Nephron (organoid): Measurements from ENCODE around the gene SVEP1.

Experiments used
- H3K27ac Mint-ChIP-seq, 3 experiments: 2 replicates each; pipeline ENCODE4 v1.8.0; 2020; ENCODE audit warnings: mixed read lengths in 3 of 3, mild to moderate bottlenecking in 2 of 3, moderate library complexity in 1 of 3
- H3K27me3 Mint-ChIP-seq: 2 replicates; pipeline ENCODE4 v1.8.0; 2021; ENCODE audit warnings: low read depth, mild to moderate bottlenecking, moderate library complexity, mixed read lengths
- H3K36me3 Mint-ChIP-seq: 2 replicates; pipeline ENCODE4 v1.8.0; 2020; ENCODE audit warnings: low read depth, mixed read lengths
- H3K4me1 Mint-ChIP-seq: 2 replicates; pipeline ENCODE4 v1.8.0; 2020; ENCODE audit warnings: mixed read lengths
- H3K4me3 Mint-ChIP-seq, 3 experiments: 2 replicates each; pipeline ENCODE4 v1.8.0; 2020; ENCODE audit warnings: mild to moderate bottlenecking in 3 of 3, mixed read lengths in 3 of 3, moderate library complexity in 2 of 3
- H3K9me3 Mint-ChIP-seq: 2 replicates; pipeline ENCODE4 v1.8.0; 2020; ENCODE audit warnings: mixed read lengths
- TF ChIP-seq, protein P1 (sequence below), 3 experiments: fragments of 200-600 bp; sonication (generic); IDR thresholded peaks; one replicate each; pipeline ENCODE4 v1.5.0; 2021; ENCODE audit warnings: antibody characterized with exemption in 3 of 3; ENCODE audit not compliant: unreplicated experiment in 3 of 3

Gene SVEP1

DNA sequence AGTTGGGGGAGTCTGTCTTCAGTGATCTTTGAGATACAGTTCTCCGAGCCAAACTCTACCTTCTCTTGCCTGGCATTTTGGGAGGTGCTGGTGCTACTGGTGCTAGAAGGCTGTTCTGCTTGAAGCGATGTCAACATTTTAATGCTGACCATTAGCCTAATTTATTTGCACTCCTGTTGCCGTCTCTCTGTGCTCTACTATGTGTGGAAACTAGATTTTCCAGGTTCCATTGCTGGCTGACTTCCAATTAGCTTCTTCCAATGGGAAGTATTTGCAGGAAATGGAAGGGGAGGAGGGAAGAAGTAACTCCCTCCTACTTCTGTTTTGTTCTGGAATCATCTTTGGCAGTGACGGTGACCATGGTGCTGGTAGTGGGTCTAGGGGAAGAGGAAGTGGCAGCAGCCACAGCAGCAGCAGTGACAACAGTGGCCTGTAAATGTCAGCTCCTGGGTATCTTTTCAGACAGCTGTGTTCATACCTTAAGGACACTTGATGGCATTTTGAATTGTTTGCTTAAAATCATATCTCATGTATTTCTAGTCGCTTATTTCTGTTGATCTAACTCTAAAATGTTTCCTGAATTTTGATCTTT, 249.8 kb downstream of the SVEP1 start:
- no peaks in the 10 kb centered on the region for H3K27me3 Mint-ChIP-seq
- no peak overlapping the region for H3K27ac Mint-ChIP-seq
- H3K4me3 Mint-ChIP-seq, result no peak overlapping the region
- peaks cover 3% of the 10 kb centered on the region for H3K9me3 Mint-ChIP-seq
- no peaks in the 10 kb centered on the region for H3K36me3 Mint-ChIP-seq
- TF ChIP-seq, protein P1, sequence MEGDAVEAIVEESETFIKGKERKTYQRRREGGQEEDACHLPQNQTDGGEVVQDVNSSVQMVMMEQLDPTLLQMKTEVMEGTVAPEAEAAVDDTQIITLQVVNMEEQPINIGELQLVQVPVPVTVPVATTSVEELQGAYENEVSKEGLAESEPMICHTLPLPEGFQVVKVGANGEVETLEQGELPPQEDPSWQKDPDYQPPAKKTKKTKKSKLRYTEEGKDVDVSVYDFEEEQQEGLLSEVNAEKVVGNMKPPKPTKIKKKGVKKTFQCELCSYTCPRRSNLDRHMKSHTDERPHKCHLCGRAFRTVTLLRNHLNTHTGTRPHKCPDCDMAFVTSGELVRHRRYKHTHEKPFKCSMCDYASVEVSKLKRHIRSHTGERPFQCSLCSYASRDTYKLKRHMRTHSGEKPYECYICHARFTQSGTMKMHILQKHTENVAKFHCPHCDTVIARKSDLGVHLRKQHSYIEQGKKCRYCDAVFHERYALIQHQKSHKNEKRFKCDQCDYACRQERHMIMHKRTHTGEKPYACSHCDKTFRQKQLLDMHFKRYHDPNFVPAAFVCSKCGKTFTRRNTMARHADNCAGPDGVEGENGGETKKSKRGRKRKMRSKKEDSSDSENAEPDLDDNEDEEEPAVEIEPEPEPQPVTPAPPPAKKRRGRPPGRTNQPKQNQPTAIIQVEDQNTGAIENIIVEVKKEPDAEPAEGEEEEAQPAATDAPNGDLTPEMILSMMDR (IDR thresholded peaks at IDR 0.05; ENCODE audit: unreplicated experiment in 3 of 3), result no peak
- no peaks in the 10 kb centered on the region for H3K4me1 Mint-ChIP-seq

DNA sequence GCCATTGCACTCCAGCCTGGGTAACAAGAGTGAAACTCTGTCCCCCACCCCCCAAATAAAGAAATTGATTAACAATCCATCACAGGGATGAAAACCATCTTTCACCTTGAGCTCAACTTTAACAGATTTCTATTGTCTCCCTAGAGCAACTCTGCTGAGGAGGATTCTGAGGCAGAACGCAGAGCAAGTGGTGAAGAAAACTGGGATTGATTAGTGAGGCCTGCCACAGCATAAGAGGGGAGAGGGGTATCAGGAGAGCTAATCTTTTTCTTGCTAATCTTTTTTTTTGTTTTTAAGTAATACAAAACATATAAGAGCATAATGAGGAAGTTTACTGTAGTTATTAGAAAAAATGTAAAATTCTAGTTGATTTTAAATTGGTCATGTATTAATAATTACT, 250.8 kb downstream of the SVEP1 start:
- TF ChIP-seq, protein P1 (IDR thresholded peaks at IDR 0.05; ENCODE audit: unreplicated experiment in 3 of 3), result no peak
- Mint-ChIP-seq H3K9me3 (peaks cover 3% of the 10 kb centered on the region), H3K4me3 (no peak overlapping the region), H3K27me3 (no peaks in the 10 kb centered on the region), H3K27ac (no peak overlapping the region), H3K36me3 (no peaks in the 10 kb centered on the region), H3K4me1 (no peaks in the 10 kb centered on the region)

DNA sequence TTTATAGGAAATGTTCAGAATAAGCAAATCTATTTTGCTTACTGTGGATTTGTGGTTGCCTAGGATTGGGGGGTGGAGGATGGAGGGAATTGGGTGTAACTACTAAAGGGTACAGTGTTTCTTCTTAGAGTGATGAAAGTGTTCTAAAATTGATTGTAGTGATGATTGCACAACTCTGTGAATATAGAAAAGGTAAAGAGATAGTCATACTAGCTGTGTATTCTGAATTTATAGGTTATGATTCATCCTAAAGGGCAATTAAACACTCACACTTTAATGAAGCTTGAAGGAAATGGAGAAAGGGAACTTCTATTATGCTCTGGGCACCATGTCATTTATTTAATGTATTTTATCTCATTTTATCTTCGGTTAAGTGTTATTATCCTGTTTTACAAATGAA, 251.8 kb downstream of the SVEP1 start:
- no peak overlapping the region for H3K27ac Mint-ChIP-seq
- H3K4me3 Mint-ChIP-seq, result no peak overlapping the region
- peaks cover 3% of the 10 kb centered on the region for H3K9me3 Mint-ChIP-seq
- no peaks in the 10 kb centered on the region for H3K27me3 Mint-ChIP-seq
- TF ChIP-seq, protein P1 (IDR thresholded peaks at IDR 0.05; ENCODE audit: unreplicated experiment in 3 of 3), result no peak
- H3K36me3 Mint-ChIP-seq, result no peaks in the 10 kb centered on the region
- no peaks in the 10 kb centered on the region for H3K4me1 Mint-ChIP-seq

DNA sequence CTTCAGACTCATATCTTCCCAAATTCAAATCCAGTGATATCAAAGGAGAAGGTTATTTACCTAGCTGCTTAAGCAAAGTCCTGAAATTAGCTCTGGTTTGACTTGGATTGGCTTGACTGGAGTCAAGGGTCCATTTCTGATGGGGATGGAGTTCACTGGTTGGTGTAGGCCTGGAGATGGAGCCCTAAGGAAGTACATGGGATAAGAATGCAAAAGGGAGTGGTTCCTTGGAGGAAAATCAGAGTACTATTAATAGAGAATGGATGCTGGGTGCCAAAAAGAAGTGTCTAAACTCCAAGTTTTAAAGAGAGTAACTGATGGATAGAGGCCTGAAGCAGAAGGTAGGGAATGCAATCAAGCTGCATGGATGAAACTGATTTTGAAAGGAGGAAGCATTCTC, 255.7 kb downstream of the SVEP1 start:
- Mint-ChIP-seq H3K27ac (no peak overlapping the region), H3K27me3 (no peaks in the 10 kb centered on the region), H3K4me1 (no peaks in the 10 kb centered on the region), H3K4me3 (no peak overlapping the region), H3K9me3 (no peaks in the 10 kb centered on the region), H3K36me3 (no peaks in the 10 kb centered on the region)
- TF ChIP-seq, protein P1 (IDR thresholded peaks at IDR 0.05; ENCODE audit: unreplicated experiment in 3 of 3), result no peak

DNA sequence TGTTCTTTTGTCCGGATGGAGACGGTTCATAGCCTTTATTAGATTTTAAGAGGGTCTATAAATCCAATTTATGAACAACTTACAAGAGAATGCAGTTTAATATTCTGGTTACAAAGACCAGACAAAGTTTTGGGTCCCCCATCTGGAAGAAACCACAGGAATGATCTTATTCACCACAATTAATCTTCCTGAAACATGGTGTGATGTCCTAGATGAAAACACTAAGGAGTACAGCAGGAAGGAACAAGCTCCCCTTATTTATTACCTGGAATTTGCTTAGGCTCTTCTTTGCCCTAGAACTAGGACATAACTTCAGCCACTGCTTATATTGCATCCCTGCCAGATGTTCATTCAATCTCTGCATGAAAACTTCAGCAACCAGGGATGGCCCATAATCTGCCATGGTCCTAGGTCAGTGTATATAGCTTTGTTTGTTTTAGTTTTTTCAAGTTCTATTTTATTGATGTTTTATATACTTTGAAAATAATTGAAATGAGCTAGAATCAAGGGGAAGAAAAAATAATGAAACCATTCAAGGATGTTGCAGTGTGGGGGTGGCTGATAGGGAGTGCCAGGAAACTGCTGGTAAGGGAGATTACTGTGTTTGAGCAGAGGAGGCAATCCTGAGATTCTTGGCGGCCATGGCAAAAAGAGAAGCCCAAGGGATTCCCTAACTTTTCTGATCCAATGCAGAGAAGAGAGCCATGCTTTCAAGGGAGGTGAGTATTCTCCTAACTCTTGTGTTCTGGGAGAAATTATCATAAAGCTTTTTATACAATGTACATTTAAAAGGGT, 258.7 kb downstream of the SVEP1 start:
- peak overlapping the region in 2 of 3 experiments; percentile 17 to 52 for H3K27ac Mint-ChIP-seq
- peaks cover 8% of the 10 kb centered on the region for H3K4me1 Mint-ChIP-seq

More for the DNA sequence above, 258.7 kb downstream of the SVEP1 start:
- TF ChIP-seq, protein P1 (IDR thresholded peaks at IDR 0.05; ENCODE audit: unreplicated experiment in 3 of 3), result no peak
- Mint-ChIP-seq H3K36me3 (no peaks in the 10 kb centered on the region), H3K9me3 (no peaks in the 10 kb centered on the region), H3K4me3 (no peak overlapping the region), H3K27me3 (no peaks in the 10 kb centered on the region)
